ENCODE measurements around the gene IMP4. TPM values are rescaled to one million over a fixed set of nuclear protein-coding genes. Genes with fewer than 3 reads are reported as not detected.

Gene IMP4
- total RNA-seq, 1 donor from 2014 or later: 59.8 TPM

DNA sequence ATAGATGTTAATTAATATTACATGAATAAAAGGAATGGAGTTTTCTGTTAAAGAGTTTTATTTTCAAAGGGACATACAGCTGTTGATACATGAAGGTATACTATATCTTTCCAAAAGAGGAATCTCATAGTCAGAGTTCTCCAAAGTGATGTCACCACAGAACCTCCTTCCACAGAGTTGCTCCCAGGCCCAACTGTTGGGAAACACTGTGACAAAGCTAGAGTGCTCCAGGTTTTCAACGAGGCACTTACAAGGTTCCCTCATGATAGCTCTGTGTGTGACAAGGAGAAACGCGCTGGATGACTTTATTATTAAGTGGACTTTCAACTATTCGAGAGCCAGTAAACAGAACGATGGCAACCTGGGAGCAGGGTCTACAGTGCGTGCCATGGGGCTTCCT lies 46.7 kb downstream of the IMP4 start:
- ATAC-seq (no peak), DNase-seq (no peak)
- intact Hi-C loops (cut with micrococcal nuclease): no loop called here

- intact Hi-C loops (cut with micrococcal nuclease): no loop called here
- DNase-seq (no peak), ATAC-seq (no peak)
Measured at GRCh38 chr2:130389783-130390182, 47.1 kb downstream of the IMP4 start.

DNA sequence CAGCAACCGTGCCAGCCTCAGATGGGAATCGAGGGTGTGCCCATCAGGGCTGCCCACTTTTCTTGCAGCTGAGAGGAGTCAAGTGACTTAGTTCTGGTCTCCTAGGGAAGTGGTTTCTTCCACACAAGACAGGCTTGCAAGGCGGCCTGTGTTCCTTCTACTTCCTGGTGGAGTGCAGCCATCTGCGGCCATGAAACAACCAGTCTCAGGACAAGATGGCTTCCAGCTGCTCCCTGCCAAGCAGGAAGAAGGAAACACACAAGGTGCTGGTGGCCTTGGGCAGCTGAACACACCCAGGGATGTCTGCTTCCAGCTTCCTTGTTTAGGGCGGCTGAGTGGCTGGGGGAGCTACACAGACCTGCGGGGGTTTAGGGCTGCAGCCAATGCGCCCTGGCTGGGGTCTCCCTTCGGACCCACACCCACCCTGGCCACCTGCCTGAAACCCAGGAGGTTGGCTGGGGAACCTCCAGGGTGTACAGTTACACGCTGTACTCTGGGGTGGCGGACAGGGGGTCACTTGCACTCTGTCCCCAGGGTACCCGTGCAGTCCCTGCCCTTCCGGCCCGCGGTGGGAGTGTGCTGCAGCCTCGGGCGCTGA lies 47.9 kb downstream of the IMP4 start:
- DNase-seq (peak; percentile 54), ATAC-seq (peak; percentile 19)
- intact Hi-C loops (cut with micrococcal nuclease): no loop called here

- intact Hi-C loops (cut with micrococcal nuclease): no loop called here
- peak; percentile 90 for DNase-seq
- peak; percentile 91 for ATAC-seq
Measured at GRCh38 chr2:130391058-130391871, 48.6 kb downstream of the IMP4 start.

DNA sequence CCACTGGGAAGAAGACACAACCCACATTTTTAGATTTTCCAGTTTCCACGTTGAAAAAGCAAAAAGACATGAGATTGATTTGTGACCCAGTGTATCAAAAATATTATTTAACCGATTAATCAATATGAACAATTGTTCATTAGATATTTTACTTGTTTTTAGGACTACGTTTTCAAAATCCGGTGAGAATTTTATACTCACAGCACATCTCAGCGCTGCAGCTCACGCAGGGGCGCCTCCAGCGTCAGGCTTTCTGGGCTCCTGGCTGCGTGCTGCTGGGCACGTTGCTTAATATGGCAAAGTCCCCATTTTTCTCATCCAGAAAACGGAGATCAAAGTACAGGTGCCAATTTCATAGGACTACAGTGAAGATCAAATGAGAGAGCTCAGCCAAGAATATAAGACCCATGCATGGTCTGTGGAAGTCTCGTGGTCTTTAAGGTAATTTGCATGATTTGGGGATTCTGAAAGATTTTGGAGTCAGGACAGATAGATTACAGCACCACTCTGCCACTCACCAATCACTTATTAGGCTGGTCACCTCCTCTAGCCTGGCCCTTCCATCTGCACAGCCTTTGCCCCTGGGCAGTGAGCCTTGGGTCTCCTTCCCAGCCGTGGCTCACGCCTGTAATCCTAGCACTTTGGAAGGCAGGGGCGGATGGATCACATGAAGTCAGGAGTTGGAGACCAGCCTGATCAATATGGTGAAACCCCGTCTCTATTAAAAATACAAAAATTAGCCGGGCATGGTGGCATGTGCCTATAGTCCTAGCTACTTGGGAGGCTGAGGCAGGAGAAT lies 49.4 kb downstream of the IMP4 start:
- peak; percentile 16 for ATAC-seq
- intact Hi-C loops (cut with micrococcal nuclease): no loop called here
- no peak for DNase-seq

- DNase-seq (no peak), ATAC-seq (no peak)
- intact Hi-C loops (cut with micrococcal nuclease): no loop called here
Measured at GRCh38 chr2:130393318-130393910, 50.7 kb downstream of the IMP4 start.

Other genes starting within 250 kb of the IMP4 start
- not detected for gene POTEF, start 213.7 kb upstream of the IMP4 start, total RNA-seq
- gene CCDC74B, start 197.8 kb upstream of the IMP4 start, total RNA-seq: 0.64 TPM
- 31.6 TPM for gene SMPD4, start 161.3 kb upstream of the IMP4 start, total RNA-seq
- gene MZT2B, start 160.6 kb upstream of the IMP4 start, total RNA-seq: 510 TPM
- 60.2 TPM for gene TUBA3E, start 144.5 kb upstream of the IMP4 start, total RNA-seq
- gene PTPN18, start 13.2 kb downstream of the IMP4 start, total RNA-seq: 12.5 TPM
- not detected for gene POTEI, start 166.4 kb downstream of the IMP4 start, total RNA-seq
- gene CFC1B, start 178.3 kb downstream of the IMP4 start, total RNA-seq: not detected

All from left ventricle myocardium superior (tissue), 1 donor.